ENCODE measurements around the gene MYO10. TPM values are rescaled to one million over a fixed set of nuclear protein-coding genes. Genes with fewer than 3 reads are reported as not detected.

The MYO10 gene
- total RNA-seq, 3 donors from 2014 or later (not counting 1 experiment from before 2014, with no cell fraction given), result 0.83 to 1.2 TPM; not detected in 1

GRCh38 chr5:16918891-16919671, 17.0 kb downstream of the MYO10 start:
- H3K36me3 ChIP-seq (ENCODE audit: control insufficient read depth, insufficient read depth, low read length), result no peaks in the 10 kb centered on the region
- H3K27me3 Mint-ChIP-seq (ENCODE audit: low read depth in 2 of 2), result no peaks in the 10 kb centered on the region
- peaks cover 2 to 4% of the 10 kb centered on the region in 2 donors for H3K9me3 Mint-ChIP-seq
- ATAC-seq (no peak), DNase-seq (no peak)
- H3K4me1 Mint-ChIP-seq, result no peaks in the 10 kb centered on the region
- no peaks in the 10 kb centered on the region for H3K4me1 ChIP-seq (ENCODE audit: control insufficient read depth, insufficient read depth, low read length)
- no peak overlapping the region for H3K4me3 Mint-ChIP-seq
- 87% methylated on average over 8 of the region's 8 CpGs for WGBS (ENCODE audit: insufficient coverage)
- TF ChIP-seq CTCF (IDR thresholded peaks at IDR 0.05), result no peak
- no peaks in the 10 kb centered on the region for H3K27me3 ChIP-seq (ENCODE audit: control insufficient read depth, insufficient read depth, low read length)
- no peaks in the 10 kb centered on the region for H3K36me3 Mint-ChIP-seq
- H3K4me3 ChIP-seq (ENCODE audit: low read length), result no peak overlapping the region
- intact Hi-C loops (cut with micrococcal nuclease), result no loop called here
- H3K9me3 ChIP-seq (ENCODE audit: control insufficient read depth, insufficient read depth, low read length), result no peaks in the 10 kb centered on the region
- H3K27ac ChIP-seq (ENCODE audit: low read length), result no peak overlapping the region
- no peak overlapping the region for H3K27ac Mint-ChIP-seq

- Histone ChIP-seq H3K27me3 (ENCODE audit: control insufficient read depth, insufficient read depth, low read length) (no peaks in the 10 kb centered on the region), H3K4me1 (ENCODE audit: control insufficient read depth, insufficient read depth, low read length) (no peaks in the 10 kb centered on the region), H3K27ac (ENCODE audit: low read length) (no peak overlapping the region), H3K9me3 (ENCODE audit: control insufficient read depth, insufficient read depth, low read length) (no peaks in the 10 kb centered on the region), H3K36me3 (ENCODE audit: control insufficient read depth, insufficient read depth, low read length) (no peaks in the 10 kb centered on the region), H3K4me3 (ENCODE audit: low read length) (no peak overlapping the region)
- 75% methylated on average over 3 of the region's 4 CpGs for WGBS (ENCODE audit: insufficient coverage)
- no peak for TF ChIP-seq CTCF (IDR thresholded peaks at IDR 0.05)
- Mint-ChIP-seq H3K27me3 (ENCODE audit: low read depth in 2 of 2) (no peaks in the 10 kb centered on the region), H3K4me1 (no peaks in the 10 kb centered on the region), H3K36me3 (no peaks in the 10 kb centered on the region), H3K4me3 (no peak overlapping the region), H3K9me3 (peaks cover 2% of the 10 kb centered on the region in 2 donors), H3K27ac (no peak overlapping the region)
- intact Hi-C loops (cut with micrococcal nuclease), result no loop called here
- no peak for DNase-seq
- ATAC-seq, result no peak
Observed at GRCh38 chr5:16918156-16918555, 17.9 kb downstream of the MYO10 start.

GRCh38 chr5:16916262-16916878, 19.7 kb downstream of the MYO10 start:
- no peaks in the 10 kb centered on the region for H3K9me3 ChIP-seq (ENCODE audit: control insufficient read depth, insufficient read depth, low read length)
- DNase-seq, result no peak
- TF ChIP-seq CTCF (IDR thresholded peaks at IDR 0.05), result no peak
- Mint-ChIP-seq H3K4me3 (no peak overlapping the region), H3K27ac (no peak overlapping the region), H3K27me3 (ENCODE audit: low read depth in 2 of 2) (no peaks in the 10 kb centered on the region), H3K4me1 (no peaks in the 10 kb centered on the region), H3K36me3 (no peaks in the 10 kb centered on the region), H3K9me3 (peaks cover under 1 to 2% of the 10 kb centered on the region in 2 donors)
- no peaks in the 10 kb centered on the region for H3K4me1 ChIP-seq (ENCODE audit: control insufficient read depth, insufficient read depth, low read length)
- no peak overlapping the region for H3K4me3 ChIP-seq (ENCODE audit: low read length)
- H3K36me3 ChIP-seq (ENCODE audit: control insufficient read depth, insufficient read depth, low read length), result no peaks in the 10 kb centered on the region
- ATAC-seq, result no peak
- H3K27ac ChIP-seq (ENCODE audit: low read length), result no peak overlapping the region
- no peaks in the 10 kb centered on the region for H3K27me3 ChIP-seq (ENCODE audit: control insufficient read depth, insufficient read depth, low read length)
- WGBS (ENCODE audit: insufficient coverage), result 67% methylated on average over 3 of the region's 3 CpGs
- intact Hi-C loops (cut with micrococcal nuclease), result no loop called here

Data from natural killer cell (primary cell).